Fibroblast of the aortic adventitia (primary cell): ENCODE measurements around the gene C14orf119. TPM values are rescaled to one million over a fixed set of nuclear protein-coding genes. Genes with fewer than 3 reads are reported as not detected.
"Not testable (repeated sequence)": the region's sequence is repeated elsewhere in the genome, so short reads cannot be mapped to it uniquely, and the experiment has no call there.

Experiments
- DNase-seq: peaks from one replicate; pipeline ENCODE4 v3.0.0-alpha.2; 2010; ENCODE audit warnings: low read depth
- H3K4me3 ChIP-seq: 2 replicates; pipeline ENCODE4 v1.5.1; 2011; ENCODE audit warnings: low read depth, mild to moderate bottlenecking, control low read depth, low read length, moderate library complexity
- total RNA-seq: library from RNA; depleted of rRNA; stranded (reverse); fragments of >200 nt; gene quantifications from 2 replicates; pipeline ENCODE4 v1.2.3, GENCODE V29; 2012; ENCODE audit warnings: low replicate concordance
- TF ChIP-seq, protein P1 (sequence below): IDR thresholded peaks from 2 replicates; pipeline ENCODE4 v1.5.1; 2011; ENCODE audit warnings: mild to moderate bottlenecking, low read length, control low read depth, inconsistent platforms; ENCODE audit not compliant: insufficient read depth

The C14orf119 gene
- total RNA-seq, 1 donor: 60.2 TPM

GRCh38 chr14:23104070-23104590 is 8.8 kb downstream of the C14orf119 start:
- DNase-seq: no peak
- no peak overlapping the region for H3K4me3 ChIP-seq
- TF ChIP-seq, protein P1, sequence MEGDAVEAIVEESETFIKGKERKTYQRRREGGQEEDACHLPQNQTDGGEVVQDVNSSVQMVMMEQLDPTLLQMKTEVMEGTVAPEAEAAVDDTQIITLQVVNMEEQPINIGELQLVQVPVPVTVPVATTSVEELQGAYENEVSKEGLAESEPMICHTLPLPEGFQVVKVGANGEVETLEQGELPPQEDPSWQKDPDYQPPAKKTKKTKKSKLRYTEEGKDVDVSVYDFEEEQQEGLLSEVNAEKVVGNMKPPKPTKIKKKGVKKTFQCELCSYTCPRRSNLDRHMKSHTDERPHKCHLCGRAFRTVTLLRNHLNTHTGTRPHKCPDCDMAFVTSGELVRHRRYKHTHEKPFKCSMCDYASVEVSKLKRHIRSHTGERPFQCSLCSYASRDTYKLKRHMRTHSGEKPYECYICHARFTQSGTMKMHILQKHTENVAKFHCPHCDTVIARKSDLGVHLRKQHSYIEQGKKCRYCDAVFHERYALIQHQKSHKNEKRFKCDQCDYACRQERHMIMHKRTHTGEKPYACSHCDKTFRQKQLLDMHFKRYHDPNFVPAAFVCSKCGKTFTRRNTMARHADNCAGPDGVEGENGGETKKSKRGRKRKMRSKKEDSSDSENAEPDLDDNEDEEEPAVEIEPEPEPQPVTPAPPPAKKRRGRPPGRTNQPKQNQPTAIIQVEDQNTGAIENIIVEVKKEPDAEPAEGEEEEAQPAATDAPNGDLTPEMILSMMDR: no peak

GRCh38 chr14:23104591-23105347 is 9.5 kb downstream of the C14orf119 start, which contains the start of gene CIROP:
Gene CIROP (minus strand): TSS chr14:23104989. CDS start chr14:23104920, 69 bp downstream.
- TF ChIP-seq, protein P1: no peak
- DNase-seq: peak; percentile 34
- H3K4me3 ChIP-seq: no peak within 1 kb of the TSS

GRCh38 chr14:23105348-23105824 is 10.1 kb downstream of the C14orf119 start:
- TF ChIP-seq, protein P1: no peak
- no peak overlapping the region for H3K4me3 ChIP-seq

GRCh38 chr14:23106747-23107045 is 11.4 kb downstream of the C14orf119 start:
- no peak overlapping the region for H3K4me3 ChIP-seq
- TF ChIP-seq, protein P1: no peak
- DNase-seq: no peak

More at GRCh38 chr14:23105348-23105824, 10.1 kb downstream of the C14orf119 start:
- no peak for DNase-seq

DNA sequence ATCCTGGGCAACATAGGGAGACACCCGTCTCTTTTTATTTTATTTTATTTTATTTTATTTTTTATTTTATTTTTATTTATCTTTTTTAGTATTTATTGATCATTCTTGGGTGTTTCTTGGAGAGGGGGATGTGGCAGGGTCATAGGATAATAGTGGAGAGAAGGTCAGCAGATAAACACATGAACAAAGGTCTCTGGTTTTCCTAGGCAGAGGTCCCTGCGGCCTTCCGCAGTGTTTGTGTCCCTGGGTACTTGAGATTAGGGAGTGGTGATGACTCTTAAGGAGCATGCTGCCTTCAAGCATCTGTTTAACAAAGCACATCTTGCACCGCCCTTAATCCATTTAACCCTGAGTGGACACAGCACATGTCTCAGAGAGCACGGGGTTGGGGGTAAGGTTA is 12.3 kb downstream of the C14orf119 start:
- not testable (repeated sequence) for H3K4me3 ChIP-seq, DNase-seq

DNA sequence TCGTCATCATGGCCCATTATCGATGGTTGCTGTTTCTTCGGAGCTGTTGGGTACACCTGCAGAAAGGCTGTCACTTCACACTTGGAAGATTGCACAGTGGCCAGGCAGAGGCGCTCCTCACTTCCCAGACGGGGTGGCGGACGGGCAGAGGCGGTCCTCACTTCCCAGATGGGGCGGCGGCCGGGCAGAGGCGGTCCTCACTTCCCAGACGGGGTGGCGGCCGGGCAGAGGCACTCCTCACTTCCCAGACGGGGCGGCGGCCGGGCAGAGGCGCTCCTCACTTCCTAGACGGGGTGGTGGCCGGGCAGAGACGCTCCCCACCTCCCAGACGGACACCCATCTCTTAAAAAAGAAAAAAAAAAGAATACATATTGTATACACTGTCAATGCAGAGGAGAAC is 12.9 kb downstream of the C14orf119 start:
- DNase-seq, H3K4me3 ChIP-seq: not testable (repeated sequence)

DNA sequence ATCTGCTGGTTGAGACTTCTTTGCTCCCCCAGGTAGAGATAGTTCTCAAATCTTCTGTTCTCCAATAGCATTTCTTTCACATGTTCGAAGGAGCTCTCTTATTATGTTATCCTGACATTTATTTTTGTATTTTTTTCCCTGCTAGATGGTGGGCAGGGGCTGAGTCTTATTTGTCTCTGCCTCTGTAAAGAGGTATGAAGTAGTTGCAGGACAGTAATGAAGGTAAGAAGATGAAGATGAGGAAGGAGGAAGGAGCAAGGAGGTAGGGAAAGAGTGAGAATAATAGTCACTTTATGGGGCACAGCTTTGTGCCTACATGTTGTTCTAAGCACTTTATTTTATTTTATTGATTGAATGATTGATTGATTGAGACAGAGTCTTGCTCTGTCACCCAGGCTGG is 14.5 kb downstream of the C14orf119 start:
- no peak for DNase-seq
- TF ChIP-seq, protein P1: no peak

More for the DNA sequence above, 14.5 kb downstream of the C14orf119 start:
- no peak overlapping the region for H3K4me3 ChIP-seq
